Thyroid gland (tissue), 4 donors: Measurements from ENCODE around the gene TTI1. TPM values are rescaled to one million over a fixed set of nuclear protein-coding genes. Genes with fewer than 3 reads are reported as not detected.

ENCODE experiments used
- DNase-seq, 2 donors: peaks; one replicate each; pipeline ENCODE4 v3.0.0-alpha.2; 2019
- H3K27ac ChIP-seq, 3 donors: fragments of 200-600 bp; sonication (generic); 1 replicate in 2 of 3; 2 replicates in 1 of 3; pipeline ENCODE4 v1.5.1; 2016 to 2019; ENCODE audit warnings: mild to moderate bottlenecking in 1 of 3, moderate library complexity in 1 of 3
- H3K27me3 ChIP-seq: fragments of 200-600 bp; sonication (generic); one replicate; pipeline ENCODE4 v1.5.1; 2019
- H3K36me3 ChIP-seq, 2 donors: fragments of 200-600 bp; sonication (generic); one replicate each; pipeline ENCODE4 v1.5.1; 2016 to 2019
- H3K4me1 ChIP-seq, 2 donors: fragments of 200-600 bp; sonication (generic); one replicate each; pipeline ENCODE4 v1.5.1; 2017 to 2019
- H3K4me3 ChIP-seq, 3 donors: fragments of 200-600 bp; sonication (generic); replicated peaks in 1 of 3; 1 replicate in 2 of 3; 2 replicates in 1 of 3; pipeline ENCODE4 v1.5.1; 2016; ENCODE audit warnings: mild to moderate bottlenecking in 1 of 3
- H3K9me3 ChIP-seq: fragments of 200-600 bp; sonication (generic); one replicate; pipeline ENCODE4 v1.5.1; 2017
- POLR2A ChIP-seq, 2 donors: fragments of 450-650 bp; IDR thresholded peaks; one replicate each; pipeline ENCODE4 v1.6.1; 2017; ENCODE audit warnings: antibody characterized with exemption in 2 of 2, mild to moderate bottlenecking in 2 of 2, moderate library complexity in 1 of 2
- WGBS, 2 donors: methylation state at CpG; one replicate each; pipeline ENCODE4 v1.1.5; 2017; 5-methylcytosine and 5-hydroxymethylcytosine counted together
- intact Hi-C: fragments of 100-400 bp; cut with DNase I; formaldehyde crosslinking; loops from one replicate; pipeline ENCODE4 v1.15.1; 2023
- total RNA-seq, 4 donors: library from RNA; depleted of rRNA; stranded (reverse); fragments of >200 nt; gene quantifications; one replicate each; pipeline ENCODE4 v1.2.3, GENCODE V29; 2016
- TF ChIP-seq, protein P1 (sequence below), 6 experiments: fragments of 200-600 bp in 3 of 6; fragments of 450-650 bp in 3 of 6; sonication (generic) in 3 of 6; IDR thresholded peaks; one replicate each; pipeline ENCODE4 v1.5.1; 2016 to 2019; ENCODE audit warnings: antibody characterized with exemption in 6 of 6, mild to moderate bottlenecking in 2 of 6, inconsistent platforms in 1 of 6, moderate library complexity in 1 of 6

The TTI1 gene
- total RNA-seq, 4 donors from 2014 or later = 23.0 to 45.0 (median 30.1) TPM

DNA sequence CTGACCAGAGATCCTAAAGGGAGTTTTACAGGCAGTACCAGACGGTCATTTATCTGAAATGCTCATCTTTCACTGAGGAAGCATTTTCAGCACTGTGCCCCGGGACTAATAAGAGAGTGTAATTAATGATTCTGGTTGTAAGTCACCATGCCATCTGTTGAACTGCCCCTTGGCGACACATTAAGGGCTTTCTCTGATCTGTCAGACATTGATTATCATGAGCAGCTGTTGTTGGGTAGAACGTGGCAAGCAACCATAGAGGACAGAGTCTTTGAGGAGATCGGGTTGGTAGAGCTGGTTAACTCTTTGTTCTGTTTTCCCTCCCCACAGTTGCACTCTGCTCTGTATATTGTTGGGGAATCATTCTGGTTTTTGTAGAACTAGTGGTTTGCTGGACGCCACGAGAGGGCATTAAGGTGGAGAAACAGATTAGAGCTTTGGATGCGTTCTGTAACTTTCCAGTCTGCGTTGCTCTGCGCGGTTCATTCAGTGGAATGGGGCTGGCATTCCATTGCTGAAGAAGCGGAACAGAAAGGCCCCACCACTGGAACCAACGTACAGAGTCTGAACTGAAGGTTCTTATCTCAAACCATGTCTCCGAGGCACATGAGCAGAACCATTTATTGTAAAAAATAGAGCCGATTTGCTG lies 34.6 kb upstream of the TTI1 start:
- TF ChIP-seq, protein P1, sequence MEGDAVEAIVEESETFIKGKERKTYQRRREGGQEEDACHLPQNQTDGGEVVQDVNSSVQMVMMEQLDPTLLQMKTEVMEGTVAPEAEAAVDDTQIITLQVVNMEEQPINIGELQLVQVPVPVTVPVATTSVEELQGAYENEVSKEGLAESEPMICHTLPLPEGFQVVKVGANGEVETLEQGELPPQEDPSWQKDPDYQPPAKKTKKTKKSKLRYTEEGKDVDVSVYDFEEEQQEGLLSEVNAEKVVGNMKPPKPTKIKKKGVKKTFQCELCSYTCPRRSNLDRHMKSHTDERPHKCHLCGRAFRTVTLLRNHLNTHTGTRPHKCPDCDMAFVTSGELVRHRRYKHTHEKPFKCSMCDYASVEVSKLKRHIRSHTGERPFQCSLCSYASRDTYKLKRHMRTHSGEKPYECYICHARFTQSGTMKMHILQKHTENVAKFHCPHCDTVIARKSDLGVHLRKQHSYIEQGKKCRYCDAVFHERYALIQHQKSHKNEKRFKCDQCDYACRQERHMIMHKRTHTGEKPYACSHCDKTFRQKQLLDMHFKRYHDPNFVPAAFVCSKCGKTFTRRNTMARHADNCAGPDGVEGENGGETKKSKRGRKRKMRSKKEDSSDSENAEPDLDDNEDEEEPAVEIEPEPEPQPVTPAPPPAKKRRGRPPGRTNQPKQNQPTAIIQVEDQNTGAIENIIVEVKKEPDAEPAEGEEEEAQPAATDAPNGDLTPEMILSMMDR (IDR thresholded peaks at IDR 0.05) = no peak
- no peak for TF ChIP-seq POLR2A (IDR thresholded peaks at IDR 0.05)
- intact Hi-C loops = no loop called here
- Histone ChIP-seq H3K27ac (no peak overlapping the region), H3K4me3 (no peak overlapping the region), H3K9me3 (no peaks in the 10 kb centered on the region), H3K36me3 (peaks cover 44 to 54% of the 10 kb centered on the region in 2 donors), H3K4me1 (peaks cover under 1 to 3% of the 10 kb centered on the region in 2 donors), H3K27me3 (no peaks in the 10 kb centered on the region)
- no peak for DNase-seq
- 91 to 94% methylated on average over 15 of the region's 15 CpGs for WGBS, 2 donors

DNA sequence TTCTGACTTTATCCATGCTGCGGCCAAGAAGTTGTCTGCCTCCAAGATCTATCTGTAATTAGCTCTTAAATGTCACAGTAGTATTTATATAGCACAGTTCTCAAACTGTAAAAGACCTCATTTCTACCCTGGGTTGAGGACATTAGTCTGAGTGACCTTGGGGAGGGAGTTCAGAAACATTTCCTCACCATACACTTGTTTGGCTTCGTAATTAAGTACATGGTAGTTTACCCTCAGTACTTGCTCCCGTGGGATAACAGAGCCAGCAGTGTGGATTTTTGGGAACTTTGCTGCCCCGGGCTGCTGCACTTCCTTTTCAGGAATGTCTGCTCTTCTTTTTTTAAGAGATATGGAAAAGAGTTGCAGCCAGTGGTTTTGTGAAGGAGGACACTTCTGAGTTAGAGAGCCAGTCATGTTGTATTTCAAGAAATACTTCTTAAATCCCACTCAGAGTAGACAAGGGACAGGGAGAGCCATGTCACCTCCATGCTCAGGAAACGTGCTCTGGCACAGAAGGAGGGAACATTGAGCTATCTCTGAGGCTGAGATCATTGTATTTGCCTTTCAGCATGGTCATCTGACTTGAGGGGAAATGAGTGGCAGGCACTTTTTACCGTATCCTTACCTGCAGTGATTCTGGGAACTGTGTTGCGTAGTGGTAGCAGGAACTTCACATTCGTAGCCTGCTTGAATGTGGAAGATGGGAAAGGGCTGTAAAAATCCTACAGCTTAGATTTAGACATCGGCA lies 33.9 kb upstream of the TTI1 start:
- TF ChIP-seq, protein P1 (IDR thresholded peaks at IDR 0.05) = no peak
- TF ChIP-seq POLR2A (IDR thresholded peaks at IDR 0.05) = no peak
- 85 to 87% methylated on average over 9 of the region's 9 CpGs for WGBS, 2 donors
- intact Hi-C loops = no loop called here
- no peak for DNase-seq
- Histone ChIP-seq H3K9me3 (no peaks in the 10 kb centered on the region), H3K4me1 (no peaks in the 10 kb centered on the region), H3K4me3 (no peak overlapping the region), H3K27ac (no peak overlapping the region), H3K27me3 (no peaks in the 10 kb centered on the region), H3K36me3 (peaks cover 44 to 59% of the 10 kb centered on the region in 2 donors)

DNA sequence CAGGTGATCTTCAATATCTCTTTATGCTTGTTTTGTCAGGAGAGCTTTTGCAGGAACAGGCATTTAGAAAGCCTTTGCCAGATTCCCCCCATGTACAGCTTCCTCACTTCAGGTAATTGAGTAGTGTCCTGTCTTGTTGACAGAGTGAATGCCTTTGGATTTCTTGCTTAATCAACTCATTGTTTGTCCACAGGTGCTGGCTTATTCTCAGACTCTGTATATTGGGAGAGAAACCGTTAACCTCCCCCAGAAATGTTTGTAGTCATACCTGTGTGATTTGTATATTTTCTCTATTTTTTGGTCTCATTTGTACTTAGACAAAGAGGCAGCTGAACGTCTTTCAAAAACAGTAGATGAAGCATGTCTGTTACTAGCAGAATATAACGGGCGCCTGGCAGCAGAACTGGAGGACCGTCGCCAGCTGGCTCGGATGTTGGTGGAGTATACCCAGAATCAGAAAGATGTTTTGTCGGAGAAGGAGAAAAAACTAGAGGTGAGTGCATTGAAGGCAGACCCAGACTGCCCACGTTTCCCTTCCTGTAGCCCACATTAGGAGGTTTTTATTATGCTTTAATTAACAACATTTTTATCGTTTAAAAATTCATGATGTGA lies 32.6 kb upstream of the TTI1 start:
- no peak for DNase-seq
- WGBS, 2 donors = 87 to 96% methylated on average over 10 of the region's 10 CpGs
- no peak overlapping the region for H3K4me3 ChIP-seq
- TF ChIP-seq, protein P1 (IDR thresholded peaks at IDR 0.05) = no peak
- TF ChIP-seq POLR2A (IDR thresholded peaks at IDR 0.05) = no peak
- intact Hi-C loops = no loop called here
- no peaks in the 10 kb centered on the region for H3K27me3 ChIP-seq
- H3K27ac ChIP-seq = no peak overlapping the region
- peaks cover 40 to 66% of the 10 kb centered on the region in 2 donors for H3K36me3 ChIP-seq
- H3K9me3 ChIP-seq = no peaks in the 10 kb centered on the region
- H3K4me1 ChIP-seq = no peaks in the 10 kb centered on the region

DNA sequence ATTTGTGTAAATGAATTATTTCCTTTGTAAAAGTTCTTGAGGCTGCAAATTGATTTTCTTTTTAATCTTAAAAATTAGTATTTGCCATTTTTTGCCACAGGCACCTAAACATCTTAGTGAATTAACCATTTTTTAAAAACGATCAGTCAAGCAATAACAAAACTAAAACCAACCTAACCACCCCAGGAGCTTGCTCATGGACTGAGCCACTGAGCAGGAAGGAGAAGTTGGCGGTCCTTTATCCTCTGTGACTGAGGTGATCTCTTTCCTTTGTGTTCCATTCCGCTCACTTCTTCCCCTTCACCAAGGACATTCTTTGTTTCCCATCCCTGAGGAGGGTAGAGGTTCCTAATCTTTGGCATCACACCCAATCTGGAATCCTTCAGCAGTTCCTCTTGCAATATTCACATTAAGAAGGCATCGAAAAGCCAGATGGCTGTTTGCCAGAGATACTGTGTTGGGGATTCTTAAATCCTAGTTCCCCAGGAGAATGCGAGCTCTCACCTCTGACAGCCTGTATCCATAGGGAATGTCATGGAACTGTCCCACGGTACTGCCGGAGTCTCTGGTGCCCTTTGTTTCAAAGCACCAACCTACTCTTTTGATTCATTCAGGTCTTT lies 30.8 kb upstream of the TTI1 start:
- Histone ChIP-seq H3K4me3 (no peak overlapping the region), H3K27me3 (no peaks in the 10 kb centered on the region), H3K27ac (no peak overlapping the region), H3K4me1 (no peaks in the 10 kb centered on the region), H3K36me3 (peaks cover 52 to 71% of the 10 kb centered on the region in 2 donors), H3K9me3 (no peaks in the 10 kb centered on the region)
- no peak for TF ChIP-seq POLR2A (IDR thresholded peaks at IDR 0.05)
- TF ChIP-seq, protein P1 (IDR thresholded peaks at IDR 0.05) = no peak
- 88 to 95% methylated on average over 7 of the region's 7 CpGs for WGBS, 2 donors
- intact Hi-C loops = no loop called here
- DNase-seq = no peak
